Right lobe of liver (tissue), 6 donors: ENCODE results near the gene NT5E. TPM values are rescaled to one million over a fixed set of nuclear protein-coding genes. Genes with fewer than 3 reads are reported as not detected.

ENCODE experiments used
- ATAC-seq, 4 donors: fragments of 200-7000 bp; cut with Tn5 transposase; one replicate each; pipeline ENCODE4 v1.9.1; 2020; ENCODE audit warnings: mild to moderate bottlenecking in 4 of 4, moderate library complexity in 4 of 4
- DNase-seq, 3 donors: peaks; one replicate each; pipeline ENCODE4 v3.0.0-alpha.2; 2020
- H3K27ac ChIP-seq, 3 donors: fragments of 200-600 bp; one replicate each; pipeline ENCODE4 v1.8.0; 2022
- H3K27me3 ChIP-seq, 2 donors: fragments of 200-600 bp; one replicate each; pipeline ENCODE4 v1.8.0; 2022
- H3K36me3 ChIP-seq, 4 donors: fragments of 200-600 bp; sonication (generic) in 1 of 4; one replicate each; pipeline versions ENCODE4 v1.5.1 to v1.8.0; 2017 to 2022; ENCODE audit warnings: control low read depth in 1 of 4
- H3K4me1 ChIP-seq, 4 donors: fragments of 200-600 bp; sonication (generic) in 1 of 4; one replicate each; pipeline versions ENCODE4 v1.5.1 to v1.8.0; 2017 to 2022; ENCODE audit warnings: control low read depth in 1 of 4
- H3K4me3 ChIP-seq, 3 donors: fragments of 200-600 bp; one replicate each; pipeline ENCODE4 v1.8.0; 2022
- H3K9me3 ChIP-seq, 4 donors: fragments of 200-600 bp; sonication (generic) in 1 of 4; one replicate each; pipeline versions ENCODE4 v1.5.1 to v1.8.0; 2017 to 2022; ENCODE audit warnings: control low read depth in 1 of 4
- POLR2A ChIP-seq: fragments of 450-650 bp; IDR thresholded peaks from one replicate; pipeline ENCODE4 v1.6.1; 2017; ENCODE audit warnings: antibody characterized with exemption, mild to moderate bottlenecking
- WGBS: methylation state at CpG from one replicate; pipeline ENCODE4 v1.1.6; 2018; ENCODE audit warnings: low coverage, low lambda C conversion rate; ENCODE audit not compliant: insufficient coverage; ENCODE audit errors: missing lambda C conversion rate; 5-methylcytosine and 5-hydroxymethylcytosine counted together
- intact Hi-C, 2 donors: fragments of 100-400 bp; cut with DNase I; formaldehyde crosslinking; loops; one replicate each; pipeline versions ENCODE4 v1.11.2 to v1.14.1; 2022
- total RNA-seq, 6 experiments: library from RNA; depleted of rRNA in 2 of 6; stranded (reverse); fragments of >200 nt in 2 of 6; fragmentation: NEBNext Ultra II Directional in 3 of 6; extraction: Animal tissue kit (Norgen Biotek cat#: 25700) in 3 of 6; gene quantifications; one replicate each; pipeline versions ENCODE4 v1.1.0 to v1.2.4, GENCODE V29; 2016 to 2023
- TF ChIP-seq, protein P1 (sequence below), 4 donors: fragments of 200-600 bp in 3 of 4; fragments of 450-650 bp in 1 of 4; IDR thresholded peaks; one replicate each; pipeline versions ENCODE4 v1.5.1 to v1.8.0; 2016 to 2022; ENCODE audit warnings: antibody characterized with exemption in 4 of 4, mild to moderate bottlenecking in 2 of 4
- donor health status: DM: no; HTN: yes; CAD: no.
- donor health status: DM: no; HTN: no; CAD: no.
- donor health status: DM: no; HTN: no; CAD: no.
- donor health status: DM: no; HTN: yes; CAD: no.
- donor health status: DM: no; HTN: yes; CAD: no.

The NT5E gene
- total RNA-seq, 6 experiments from 2014 or later, result 19.3 to 31.8 (median 25.8) TPM

DNA sequence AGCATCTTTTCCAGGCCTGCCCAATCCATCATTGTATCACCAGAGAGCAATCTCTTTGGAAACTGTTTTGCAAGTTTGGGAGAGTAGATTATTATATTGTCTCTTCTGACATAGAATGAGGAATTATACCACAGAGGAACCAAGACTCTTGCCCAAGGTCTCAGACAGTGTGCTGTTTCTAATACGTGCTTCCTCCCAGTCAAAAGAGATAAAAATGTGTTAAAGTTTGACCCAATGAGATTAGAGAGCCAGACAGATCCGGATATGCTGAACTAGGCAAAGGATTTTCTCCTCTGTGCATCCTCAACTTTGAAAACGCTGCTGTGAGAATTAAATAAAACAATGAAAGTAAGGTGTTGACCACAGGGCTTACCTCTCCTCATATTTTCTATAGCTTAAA lies 18.6 kb upstream of the NT5E start:
- Histone ChIP-seq H3K36me3 (no peaks in the 10 kb centered on the region), H3K9me3 (no peaks in the 10 kb centered on the region), H3K4me3 (no peak overlapping the region), H3K4me1 (peaks cover 0 to 1% (median 0%) of the 10 kb centered on the region in 4 donors), H3K27ac (no peak overlapping the region), H3K27me3 (no peaks in the 10 kb centered on the region)
- intact Hi-C loops, result no loop called here
- TF ChIP-seq POLR2A, result no peak
- TF ChIP-seq, protein P1, sequence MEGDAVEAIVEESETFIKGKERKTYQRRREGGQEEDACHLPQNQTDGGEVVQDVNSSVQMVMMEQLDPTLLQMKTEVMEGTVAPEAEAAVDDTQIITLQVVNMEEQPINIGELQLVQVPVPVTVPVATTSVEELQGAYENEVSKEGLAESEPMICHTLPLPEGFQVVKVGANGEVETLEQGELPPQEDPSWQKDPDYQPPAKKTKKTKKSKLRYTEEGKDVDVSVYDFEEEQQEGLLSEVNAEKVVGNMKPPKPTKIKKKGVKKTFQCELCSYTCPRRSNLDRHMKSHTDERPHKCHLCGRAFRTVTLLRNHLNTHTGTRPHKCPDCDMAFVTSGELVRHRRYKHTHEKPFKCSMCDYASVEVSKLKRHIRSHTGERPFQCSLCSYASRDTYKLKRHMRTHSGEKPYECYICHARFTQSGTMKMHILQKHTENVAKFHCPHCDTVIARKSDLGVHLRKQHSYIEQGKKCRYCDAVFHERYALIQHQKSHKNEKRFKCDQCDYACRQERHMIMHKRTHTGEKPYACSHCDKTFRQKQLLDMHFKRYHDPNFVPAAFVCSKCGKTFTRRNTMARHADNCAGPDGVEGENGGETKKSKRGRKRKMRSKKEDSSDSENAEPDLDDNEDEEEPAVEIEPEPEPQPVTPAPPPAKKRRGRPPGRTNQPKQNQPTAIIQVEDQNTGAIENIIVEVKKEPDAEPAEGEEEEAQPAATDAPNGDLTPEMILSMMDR (IDR thresholded peaks at IDR 0.05), result no peak
- no peak for DNase-seq
- peak in 3 of 4 donors; percentile 47 to 57 (median 55) for ATAC-seq
- WGBS, result 33% methylated on average over 3 of the region's 3 CpGs

DNA sequence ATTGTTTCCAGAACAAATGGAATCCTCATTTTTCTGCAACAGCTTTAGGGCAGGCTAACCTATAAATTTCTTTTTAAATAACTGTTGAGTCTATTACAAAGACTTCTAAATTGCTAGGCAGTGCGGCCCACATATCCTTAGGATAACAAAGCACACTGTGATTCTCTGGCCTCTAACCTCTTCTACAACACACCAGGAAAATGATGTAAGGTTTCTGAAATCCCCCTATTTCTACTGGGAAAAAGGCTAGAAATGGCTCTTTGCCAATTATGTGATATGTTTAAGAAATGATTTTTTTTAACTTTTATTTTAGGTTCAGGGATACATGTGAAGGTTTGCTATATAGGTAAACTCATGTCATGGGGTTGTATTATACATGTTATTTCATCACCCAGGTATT lies 17.3 kb upstream of the NT5E start:
- no peak for DNase-seq

DNA sequence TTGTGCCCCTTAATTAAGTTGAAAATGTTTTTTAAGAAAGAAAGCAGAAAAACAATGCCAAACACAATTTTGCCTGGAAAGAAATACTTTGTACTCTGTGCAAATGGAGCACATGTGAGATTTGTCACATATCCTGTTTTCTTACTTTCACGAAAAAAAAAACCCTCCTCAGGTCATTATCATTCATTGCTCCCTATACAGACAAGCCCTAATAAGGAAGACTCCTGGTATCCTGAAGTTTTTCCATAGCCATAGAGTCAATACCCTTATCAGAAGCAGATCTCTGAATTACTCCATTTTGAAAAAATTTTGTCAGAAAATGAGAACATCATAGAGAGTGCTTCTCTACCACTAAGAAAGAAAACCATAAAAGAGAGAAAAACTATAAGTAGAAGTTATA lies 14.0 kb upstream of the NT5E start:
- DNase-seq (no peak), ATAC-seq (no peak)
- WGBS, result 38% methylated on average over 1 of the region's 1 CpG
- no peak overlapping the region for H3K27ac ChIP-seq
- H3K27me3 ChIP-seq, result no peaks in the 10 kb centered on the region
- TF ChIP-seq POLR2A, result no peak
- TF ChIP-seq, protein P1 (IDR thresholded peaks at IDR 0.05), result no peak
- H3K36me3 ChIP-seq, result no peaks in the 10 kb centered on the region
- H3K4me1 ChIP-seq, result no peaks in the 10 kb centered on the region
- intact Hi-C loops, result no loop called here
- no peaks in the 10 kb centered on the region for H3K9me3 ChIP-seq
- no peak overlapping the region for H3K4me3 ChIP-seq

More for the DNA sequence above, 17.3 kb upstream of the NT5E start:
- intact Hi-C loops, result no loop called here
- no peak for ATAC-seq
- WGBS, result 71% methylated on average over 1 of the region's 1 CpG
- H3K9me3 ChIP-seq, result no peaks in the 10 kb centered on the region
- peaks cover 0 to 1% (median 0%) of the 10 kb centered on the region in 4 donors for H3K4me1 ChIP-seq
- H3K27ac ChIP-seq, result no peak overlapping the region
- no peak overlapping the region for H3K4me3 ChIP-seq
- no peak for TF ChIP-seq POLR2A
- TF ChIP-seq, protein P1 (IDR thresholded peaks at IDR 0.05), result no peak
- no peaks in the 10 kb centered on the region for H3K27me3 ChIP-seq
- no peaks in the 10 kb centered on the region for H3K36me3 ChIP-seq

DNA sequence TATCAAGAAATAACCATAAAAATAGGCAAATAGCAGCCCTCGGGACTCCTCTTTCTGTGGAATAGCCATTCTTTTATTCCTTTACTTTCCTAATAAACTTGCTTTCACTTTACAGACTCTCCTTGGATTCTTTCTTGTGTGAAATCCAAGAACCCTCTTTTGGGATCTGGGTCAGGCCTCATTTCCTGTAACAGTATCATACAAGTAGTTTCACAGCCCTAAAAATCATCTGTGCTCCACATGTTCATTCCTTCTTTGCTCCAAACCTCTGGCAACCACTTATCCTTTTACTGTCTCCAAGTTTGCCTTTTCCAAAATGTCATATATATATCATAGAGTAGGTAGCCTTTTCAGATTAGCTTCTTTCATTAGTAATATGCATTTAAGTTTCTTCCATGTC lies 13.5 kb upstream of the NT5E start:
- intact Hi-C loops, result no loop called here
- ATAC-seq, result no peak

More for the DNA sequence above, 13.5 kb upstream of the NT5E start:
- H3K27ac ChIP-seq, result no peak overlapping the region
- no peaks in the 10 kb centered on the region for H3K4me1 ChIP-seq
- DNase-seq, result no peak
- H3K36me3 ChIP-seq, result no peaks in the 10 kb centered on the region
- H3K27me3 ChIP-seq, result no peaks in the 10 kb centered on the region
- 76% methylated on average over 1 of the region's 1 CpG for WGBS
- TF ChIP-seq POLR2A, result no peak
- TF ChIP-seq, protein P1 (IDR thresholded peaks at IDR 0.05), result no peak
- no peak overlapping the region for H3K4me3 ChIP-seq
- no peaks in the 10 kb centered on the region for H3K9me3 ChIP-seq
